ENCODE results near the gene PRKCA.

The PRKCA gene

DNA sequence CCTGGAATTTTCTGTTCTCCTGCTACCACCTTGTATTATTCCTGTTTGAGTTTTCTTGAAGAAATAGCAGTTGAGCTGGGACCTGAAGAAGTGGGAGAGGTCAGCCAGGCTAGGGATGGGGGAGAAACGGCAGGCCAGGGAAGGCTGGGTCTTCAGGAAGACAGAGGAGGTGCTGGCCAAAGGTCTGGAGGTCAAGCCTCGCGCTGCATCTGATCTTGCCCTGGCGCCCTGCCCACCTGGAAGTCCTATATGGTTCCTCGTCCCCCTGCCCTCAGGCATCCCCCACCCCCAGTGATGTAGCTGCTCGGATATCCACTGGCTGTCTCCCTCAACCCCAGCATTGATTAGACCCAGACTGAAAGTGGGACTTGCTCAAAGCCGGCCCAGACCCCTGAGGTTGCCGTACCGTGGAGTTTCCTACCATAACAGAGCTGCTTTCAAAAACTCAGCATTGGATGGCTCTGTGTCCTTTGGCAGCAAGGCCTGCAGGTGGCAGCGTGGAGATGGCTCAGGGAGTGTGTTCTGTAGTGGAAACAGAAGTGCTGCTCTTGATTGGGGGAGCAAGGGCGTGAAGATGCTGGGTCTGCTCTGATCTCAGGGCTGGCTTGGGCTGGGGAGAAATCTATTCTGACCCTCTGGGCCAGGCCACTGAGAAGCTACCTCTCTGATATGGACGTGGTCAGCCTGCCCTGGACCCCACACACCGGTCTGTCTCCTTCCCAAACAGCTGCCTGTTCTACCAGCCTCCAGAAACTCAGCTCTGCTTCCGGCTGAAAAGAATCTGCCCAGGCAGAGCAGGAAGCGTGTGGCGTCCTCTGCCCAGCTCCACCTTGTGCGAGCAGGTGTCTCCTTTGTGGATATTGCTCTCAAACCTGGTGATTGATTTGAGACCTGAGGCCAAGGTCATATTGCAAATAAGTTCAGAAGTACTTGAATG, 425.5 kb downstream of the PRKCA start:
- peak; percentile 29 for DNase-seq

DNA sequence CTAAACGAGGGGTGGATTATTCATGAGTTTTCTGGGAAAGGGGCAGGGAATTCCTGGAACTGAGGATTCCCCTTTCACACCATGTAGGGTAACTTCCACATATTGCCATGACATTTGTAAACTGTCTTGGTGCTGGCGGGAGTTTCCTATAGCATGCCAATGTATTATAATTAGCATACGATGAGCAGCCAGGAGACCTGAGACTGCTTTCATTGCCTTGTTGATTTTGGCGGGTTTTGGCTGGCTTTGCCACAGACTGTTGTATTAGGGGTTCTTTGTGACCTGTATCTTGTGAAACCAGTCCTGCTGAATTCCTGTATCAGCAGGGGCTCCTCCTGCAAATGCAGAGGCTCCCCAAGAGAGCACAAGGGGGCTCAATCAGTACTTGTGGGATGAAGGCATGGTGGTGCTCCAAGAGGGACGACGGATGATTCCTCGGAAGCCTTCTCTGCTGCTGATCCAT, 428.1 kb downstream of the PRKCA start:
- DNase-seq, result no peak

DNA sequence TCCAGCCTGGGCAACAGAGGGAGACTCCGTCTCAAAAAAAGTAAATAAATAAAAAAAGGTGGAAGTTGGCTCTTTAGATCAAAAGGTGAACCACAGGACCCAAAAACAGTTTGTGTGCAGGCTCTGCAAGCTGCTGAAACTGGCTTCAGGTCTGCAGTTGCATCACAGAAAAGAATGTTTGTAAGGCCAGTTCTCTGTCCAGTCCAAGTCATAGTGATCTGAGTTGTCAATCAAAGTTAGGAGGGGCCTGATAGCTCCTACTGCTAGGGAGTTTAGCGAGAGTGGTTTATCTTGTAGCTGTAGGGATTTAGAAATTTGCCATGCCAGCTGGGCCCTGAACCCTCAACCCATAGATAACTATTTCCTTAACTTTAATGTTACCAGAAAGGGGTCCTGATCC, 431.3 kb downstream of the PRKCA start:
- no peak for DNase-seq

DNA sequence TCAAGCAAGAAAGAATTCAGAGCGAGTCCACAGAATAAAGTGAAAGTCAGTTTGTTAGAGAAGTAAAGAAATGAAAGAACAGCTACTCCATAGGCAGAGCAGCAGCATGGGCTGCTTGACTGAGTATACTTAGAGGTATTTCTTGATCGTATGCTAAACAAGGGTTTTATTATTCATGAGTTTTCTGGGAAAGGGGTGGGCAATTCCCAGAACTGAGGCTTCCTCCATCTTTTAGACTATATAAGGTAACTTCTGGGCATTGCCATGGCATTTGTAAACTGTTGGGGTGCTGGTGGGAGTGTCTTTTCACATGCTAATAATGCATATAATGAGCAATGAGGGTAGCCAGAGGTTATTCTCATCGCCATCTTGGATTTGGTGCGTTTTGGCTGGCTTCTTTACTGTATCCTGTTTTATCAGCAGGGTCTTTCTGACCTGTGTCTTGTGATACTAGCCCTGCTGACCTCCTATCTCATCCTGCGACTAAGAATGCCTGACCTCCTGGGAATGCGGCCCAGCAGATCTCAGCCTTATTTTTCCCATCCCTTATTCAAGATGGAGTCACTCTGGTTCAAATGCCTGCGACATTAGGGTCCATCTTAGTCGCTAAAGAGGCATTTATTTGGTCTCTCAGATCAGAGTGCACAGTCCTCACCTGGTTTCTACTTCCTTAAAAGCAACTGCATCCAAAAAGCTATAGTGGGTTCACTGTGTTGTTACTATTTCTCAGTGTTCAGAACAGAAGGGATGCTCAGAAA, 432.0 kb downstream of the PRKCA start:
- DNase-seq, result no peak

DNA sequence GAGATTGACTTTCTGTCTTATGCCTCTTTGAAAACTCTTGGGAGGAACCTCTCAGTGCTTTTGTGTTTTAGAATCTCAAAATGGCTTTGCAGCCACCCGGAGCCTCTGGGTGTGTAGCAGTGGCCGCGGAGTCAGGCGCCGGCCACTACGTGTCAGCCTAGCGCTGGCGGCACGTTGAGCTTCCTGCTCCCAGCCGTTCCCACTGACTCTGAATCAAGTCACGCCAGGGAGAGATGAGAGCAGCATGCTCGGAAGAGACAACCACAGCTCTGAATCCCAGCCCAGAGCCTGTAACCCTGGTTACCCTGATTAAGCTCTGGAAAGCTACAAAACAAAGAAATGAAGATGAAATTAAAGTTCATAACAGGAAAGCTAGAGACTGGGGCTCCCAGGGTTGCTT, 435.1 kb downstream of the PRKCA start:
- DNase-seq, result no peak

DNA sequence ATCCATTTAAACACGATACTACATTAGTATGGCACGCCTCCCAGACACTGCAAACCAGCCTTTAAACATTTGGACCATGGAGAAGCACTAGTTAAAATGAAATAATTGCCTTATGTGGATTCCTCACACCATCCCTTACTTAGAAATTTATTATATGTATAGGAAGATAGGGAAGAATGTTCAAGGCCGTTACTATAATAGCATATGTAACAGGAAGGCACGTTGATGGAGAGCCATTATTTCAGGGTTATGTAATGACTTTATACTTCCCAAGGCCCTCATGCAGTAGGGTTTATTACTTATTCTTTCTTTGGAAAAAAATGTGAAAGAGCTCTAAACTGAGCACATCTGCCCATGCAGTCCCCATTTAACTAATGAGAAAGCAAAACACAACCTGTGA, 435.9 kb downstream of the PRKCA start:
- DNase-seq, result no peak

DNA sequence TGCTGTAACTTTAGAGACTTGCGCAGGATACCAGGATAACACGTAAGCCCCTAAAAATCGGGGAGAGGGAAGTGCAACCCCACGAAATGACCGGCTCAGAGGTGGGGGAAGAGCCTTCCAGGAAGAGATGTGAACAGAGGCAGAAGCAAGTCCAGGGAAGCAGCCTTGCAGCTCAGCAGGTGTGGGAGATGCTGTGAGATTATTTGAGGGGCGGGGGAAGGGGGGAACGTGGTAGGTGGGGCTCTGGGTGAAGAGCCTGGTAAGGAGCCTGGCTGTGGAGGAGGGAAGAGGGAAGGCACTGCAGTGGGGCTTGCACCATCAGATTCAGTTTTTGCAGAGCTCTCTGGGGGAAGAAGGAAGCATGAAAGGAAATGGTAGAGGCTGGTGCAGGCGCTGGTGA, 437.1 kb downstream of the PRKCA start:
- no peak for DNase-seq

DNA sequence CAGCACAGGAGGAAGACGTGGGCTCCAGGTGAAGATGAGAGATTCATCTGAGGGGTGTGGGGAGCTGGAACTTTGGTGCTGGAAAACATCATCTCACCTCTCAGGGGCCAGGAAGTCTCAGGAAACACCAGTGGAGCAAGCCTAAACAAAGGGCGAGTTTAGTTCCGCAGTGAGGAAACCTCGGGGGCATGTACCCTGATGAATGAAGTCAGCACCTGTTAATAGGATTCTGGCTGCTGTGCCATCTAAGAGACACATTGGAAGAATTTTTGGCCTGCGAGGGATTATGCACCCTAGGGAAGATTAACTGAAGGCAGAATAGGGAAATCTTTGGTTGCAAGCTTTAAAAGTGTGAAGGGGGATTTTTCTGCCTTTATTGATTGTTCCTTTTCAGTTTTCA, 437.8 kb downstream of the PRKCA start:
- no peak for DNase-seq

DNA sequence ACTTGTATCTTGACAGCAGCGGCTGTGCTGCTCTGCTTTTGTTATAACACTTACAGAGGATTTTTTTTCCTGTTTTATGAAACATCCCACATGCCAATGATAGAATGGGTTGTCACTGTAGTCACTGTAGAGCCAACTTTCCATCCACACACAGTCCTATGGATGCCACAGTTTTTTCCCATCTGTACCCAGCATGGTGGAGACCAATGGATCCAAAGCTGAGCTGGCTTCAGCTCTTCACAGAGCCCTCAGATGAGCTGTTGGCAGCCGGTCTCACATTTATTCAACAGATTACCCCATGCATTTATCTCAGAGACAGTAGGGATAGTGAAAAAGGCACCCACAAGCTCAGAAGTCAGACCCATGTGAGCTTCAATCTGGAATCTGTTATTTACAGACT, 441.1 kb downstream of the PRKCA start:
- DNase-seq, result no peak

DNA sequence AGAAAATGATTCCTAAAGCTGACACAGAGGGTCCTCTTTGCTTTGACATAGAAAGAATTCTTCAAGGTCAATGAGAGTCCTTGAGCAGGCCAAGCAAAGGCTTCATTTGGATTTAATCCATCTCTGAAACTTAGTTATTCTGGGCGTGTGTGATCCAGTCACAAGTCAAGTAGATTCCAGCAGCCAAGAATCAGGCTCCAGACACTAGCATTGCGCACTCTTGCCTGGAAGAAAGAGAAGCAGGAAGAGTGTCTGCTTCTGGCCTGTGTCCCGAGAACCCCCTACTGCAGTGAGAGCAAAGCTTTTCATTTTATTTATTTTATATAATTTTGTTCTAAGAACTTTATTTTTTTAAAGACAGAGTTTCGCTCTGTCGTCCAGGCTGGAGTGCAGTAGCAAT, 444.3 kb downstream of the PRKCA start:
- DNase-seq, result no peak

DNA sequence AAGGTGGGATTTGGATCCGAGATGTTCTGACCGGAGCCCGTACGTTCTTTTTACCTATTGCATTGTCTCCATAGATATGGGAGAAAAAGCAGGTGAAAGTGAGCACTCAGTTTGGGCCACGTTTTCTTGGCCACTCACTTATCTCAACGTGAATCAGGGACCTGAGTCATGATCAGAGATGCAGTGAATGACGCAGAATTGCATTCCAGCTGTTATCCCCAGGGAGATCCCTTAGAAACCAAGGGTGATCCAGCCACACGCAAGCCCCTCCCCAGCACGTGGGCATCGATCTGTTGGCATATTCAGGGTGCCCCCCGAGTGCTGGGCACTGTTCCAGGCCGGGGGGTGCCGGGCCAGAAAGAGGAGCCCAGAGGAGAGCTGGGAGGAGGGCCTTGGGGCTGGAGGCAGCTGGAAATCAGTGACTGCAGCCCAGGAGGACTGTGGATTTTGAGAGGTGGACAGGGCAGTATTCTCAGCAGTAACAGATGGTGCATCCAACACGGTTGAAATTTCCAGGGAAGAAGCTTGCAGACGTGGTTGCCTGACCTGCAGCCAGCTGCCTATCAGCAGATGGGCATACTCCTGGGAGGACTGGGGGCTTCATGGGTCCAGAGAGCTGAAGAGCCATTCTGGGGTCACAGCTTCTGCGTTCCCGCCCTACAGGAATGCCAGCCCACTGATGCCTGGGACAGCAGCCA, 445.3 kb downstream of the PRKCA start:
- no peak for DNase-seq

DNA sequence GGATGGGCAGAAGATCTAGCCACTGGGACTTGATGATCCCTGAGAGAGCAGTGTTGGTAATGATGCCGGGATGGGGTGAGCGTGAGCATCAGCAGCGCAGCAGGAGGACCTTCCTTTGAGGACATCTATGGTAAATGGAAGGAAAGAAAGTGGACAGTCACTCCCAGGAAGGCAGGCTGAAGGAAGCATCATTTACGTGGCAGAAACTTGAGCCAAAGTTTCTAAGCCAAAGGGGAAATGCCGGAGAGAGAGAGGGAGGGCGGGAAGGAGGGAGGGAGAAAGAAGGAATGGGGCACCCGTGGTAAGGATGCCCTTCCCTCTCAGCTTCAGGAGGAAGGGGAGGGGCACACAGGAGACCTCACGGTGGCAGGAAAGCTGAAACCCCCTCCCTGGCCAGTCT, 446.2 kb downstream of the PRKCA start:
- DNase-seq, result no peak

DNA sequence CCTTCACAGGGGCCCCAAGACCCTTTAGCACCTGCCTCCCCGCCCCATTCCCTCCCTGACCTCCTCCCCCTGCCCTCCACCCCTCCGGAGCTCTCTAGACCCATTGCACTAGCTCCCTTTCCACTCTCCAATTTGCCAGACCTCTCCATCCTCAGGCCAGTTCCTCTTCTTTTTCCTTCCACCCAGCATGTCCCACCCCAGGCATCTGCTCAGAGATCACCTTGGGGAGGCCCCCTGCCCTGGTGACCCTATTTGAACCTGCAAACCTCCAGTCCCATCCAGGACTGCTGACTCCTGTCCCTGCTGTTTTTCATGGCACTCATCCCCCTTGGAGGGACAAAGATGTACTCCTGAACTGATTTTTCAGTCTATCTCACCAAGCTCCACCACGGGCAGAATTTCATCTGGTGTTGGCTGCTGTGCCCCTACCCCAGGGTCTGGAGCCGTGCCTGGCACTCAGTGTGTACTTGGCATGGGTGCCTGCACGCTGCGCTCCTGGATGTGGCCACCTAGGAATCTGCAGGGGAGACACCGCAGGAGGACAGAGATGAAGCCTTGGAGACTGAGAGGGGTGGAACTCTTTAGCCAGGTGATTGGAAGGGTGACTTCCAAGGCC, 446.9 kb downstream of the PRKCA start:
- DNase-seq, result no peak

DNA sequence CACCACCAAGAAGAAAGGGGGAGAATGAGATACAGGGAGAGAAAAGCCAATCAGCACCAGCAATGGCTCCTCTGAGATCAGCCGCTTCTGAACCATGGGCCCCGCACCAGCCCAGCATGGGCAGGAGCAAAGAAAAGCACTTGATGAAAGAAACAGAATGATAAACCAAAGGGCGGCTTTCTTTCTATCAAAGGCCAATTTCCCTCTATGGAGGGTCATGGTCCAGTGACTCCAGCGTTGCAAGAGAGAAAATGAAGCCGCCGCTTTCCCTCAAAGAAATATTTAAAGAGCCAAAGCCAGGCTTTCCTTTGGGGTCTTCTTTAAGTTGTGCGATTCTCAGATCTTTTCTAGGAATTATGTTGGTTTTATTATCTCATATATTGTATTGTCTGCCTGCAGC, 447.7 kb downstream of the PRKCA start:
- DNase-seq, result no peak

DNA sequence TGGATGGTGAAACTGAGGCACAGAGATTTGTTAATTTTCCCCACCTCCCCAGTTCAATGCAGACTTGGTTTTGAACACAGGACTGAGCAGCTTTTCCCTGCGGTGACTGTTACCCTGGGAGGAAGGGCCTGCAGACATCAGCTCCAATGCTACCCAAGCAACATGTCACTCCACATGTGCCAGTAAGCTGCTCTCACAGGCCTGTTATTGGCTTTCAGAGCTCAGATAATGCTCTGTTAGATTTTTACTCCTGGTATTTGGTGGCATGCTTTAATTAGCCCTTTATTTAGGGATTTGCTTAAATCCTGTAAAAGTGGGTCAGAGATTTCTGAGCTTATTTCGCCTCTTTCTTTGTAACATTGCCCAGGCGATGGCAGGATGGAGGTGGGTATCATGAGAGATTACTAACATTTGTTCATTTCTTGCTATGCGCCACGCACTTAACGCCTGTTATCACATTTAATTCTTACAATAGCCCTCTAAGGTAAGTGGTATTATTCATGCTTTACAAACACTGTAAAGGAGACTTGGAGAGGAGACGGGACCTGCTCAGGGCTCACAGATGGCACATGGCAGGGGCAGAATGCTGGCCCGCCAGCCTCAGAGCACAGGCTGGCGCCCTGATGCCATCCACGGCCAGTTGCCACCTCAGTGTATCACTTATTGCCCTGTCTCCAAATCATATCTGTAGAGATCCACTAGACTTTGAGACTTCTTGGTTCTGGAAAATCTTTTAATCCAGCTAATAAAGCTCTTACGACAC, 448.5 kb downstream of the PRKCA start:
- no peak for DNase-seq

DNA sequence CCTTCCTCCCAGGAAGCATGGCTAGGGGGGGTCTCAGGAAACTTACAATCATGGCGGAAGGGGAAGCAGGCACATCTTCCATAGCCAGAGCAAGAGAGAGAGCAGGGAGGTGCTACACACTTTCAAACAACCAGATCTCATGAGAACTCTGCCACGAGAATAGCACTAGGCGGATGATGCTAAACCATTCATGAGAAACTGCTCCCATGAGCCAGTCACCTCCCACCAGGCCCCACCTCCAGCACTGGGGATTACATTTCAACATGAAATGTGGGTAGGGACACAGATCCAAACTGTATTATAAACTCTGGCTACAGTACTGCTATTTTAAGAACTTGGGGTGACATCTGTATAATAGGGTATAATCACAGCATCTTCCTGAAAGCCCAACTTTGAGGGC, 449.4 kb downstream of the PRKCA start:
- no peak for DNase-seq

DNA sequence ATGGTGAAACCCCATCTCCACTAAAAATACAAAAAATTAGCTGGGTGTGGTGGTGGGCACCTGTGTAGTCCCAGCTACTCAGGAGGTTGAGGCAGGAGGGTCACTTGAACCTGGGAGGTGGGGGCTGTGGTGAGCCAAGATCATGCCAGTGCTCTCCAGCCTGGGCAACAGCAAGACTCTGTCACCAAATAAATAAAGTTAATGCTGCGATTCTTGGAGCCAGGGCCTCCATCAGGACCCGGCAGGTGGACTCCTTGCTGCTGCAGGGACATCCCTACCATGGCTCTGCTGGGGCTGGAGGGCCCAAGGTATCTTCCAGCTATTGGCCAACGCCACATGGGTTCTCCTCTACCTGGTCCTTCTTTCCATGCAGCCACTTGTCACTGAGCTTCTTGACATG, 450.0 kb downstream of the PRKCA start:
- DNase-seq, result no peak

DNA sequence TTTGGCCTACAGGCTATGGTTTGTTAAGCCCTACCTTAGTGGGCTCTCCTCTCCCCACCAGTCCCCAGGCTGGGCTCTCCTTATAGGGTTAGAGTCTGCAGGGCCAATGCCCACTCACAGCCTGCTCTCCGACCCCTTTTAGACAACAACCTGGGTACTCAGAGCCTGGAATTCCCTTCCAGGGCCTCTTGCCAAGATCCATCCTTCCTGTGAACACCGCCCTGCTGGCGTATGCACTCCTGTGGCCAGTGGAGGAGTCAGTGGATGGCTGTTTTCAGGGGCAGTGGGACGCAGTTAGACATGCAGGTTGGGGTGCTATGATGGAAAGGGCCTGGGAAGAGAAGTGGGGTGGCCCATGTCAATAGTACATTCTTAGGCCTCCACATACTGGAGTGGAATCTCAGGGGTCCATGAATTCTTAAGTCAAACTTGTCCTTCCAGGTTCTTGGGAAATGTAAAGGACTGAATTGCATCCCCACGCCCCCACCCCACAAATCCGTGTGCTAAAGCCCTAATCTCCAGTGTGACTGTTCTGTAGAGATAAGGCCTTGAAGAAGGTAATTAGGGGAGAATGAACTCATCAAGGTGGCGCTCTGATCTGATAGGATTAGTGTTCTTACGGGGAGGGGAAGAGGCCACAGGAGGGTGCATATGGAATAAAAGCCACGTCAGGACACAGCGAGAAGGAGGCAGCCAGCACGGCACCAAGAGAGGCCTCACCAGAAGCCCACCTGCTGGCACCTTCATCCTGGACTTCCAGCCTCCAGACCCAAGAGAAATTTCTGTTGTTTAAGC, 450.9 kb downstream of the PRKCA start:
- DNase-seq, result no peak

DNA sequence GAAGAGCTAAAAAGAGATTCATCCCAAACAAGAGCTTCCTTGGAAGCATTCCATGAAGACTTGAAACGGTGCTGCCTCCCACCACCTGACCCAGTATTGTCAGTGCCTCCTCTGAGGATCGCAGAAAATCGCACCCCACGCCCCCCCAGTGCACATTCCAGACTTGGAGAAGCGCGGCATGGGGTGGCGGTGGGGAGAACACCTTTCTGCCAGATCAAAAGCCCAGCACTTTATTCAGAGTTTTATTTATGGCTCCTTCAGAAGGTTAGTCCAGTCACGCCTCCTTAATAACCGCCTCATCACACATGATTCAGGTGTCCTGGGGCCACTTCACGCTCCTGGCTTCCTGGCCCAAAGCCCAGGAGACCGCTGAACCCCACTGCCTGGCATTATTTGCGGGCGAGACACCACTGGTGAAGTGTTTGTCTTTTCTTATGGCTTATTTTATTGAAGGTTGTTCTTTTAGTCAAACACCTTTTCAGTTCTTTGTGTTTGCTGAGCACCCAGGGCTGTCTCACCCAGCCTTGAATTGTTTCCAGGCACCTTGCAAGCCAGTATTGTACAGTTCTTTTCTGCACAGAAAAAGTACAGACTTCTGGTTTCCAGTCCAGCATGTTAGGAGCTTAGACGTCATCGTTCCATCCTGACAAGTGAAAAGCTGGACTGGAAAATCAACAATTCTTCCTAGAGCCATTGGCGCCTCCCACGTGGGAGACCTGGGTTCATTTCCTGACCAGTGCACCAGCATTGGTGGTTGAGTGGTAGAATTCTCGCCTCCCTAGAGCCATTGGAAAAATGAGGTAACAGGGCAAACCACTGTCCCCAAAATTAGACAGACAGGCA, 452.9 kb downstream of the PRKCA start:
- DNase-seq, result peak; percentile 70

DNA sequence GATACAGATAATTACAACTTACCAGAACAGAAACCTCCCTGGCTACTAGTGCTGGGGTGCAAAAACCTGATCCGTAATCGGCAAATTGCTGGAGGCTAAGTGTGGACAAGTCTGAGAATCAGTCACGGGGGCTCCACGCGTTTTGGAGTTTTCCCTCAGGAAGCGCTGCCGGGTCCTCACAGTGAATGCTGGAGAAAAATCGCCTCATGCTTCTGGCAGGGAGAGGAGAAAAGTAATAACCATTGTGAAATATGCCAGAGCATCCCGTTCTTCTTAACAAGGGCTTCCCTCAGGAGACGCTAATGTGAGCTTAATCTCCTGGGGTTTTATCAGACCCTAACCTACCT, 453.5 kb downstream of the PRKCA start:
- no peak for DNase-seq

DNA sequence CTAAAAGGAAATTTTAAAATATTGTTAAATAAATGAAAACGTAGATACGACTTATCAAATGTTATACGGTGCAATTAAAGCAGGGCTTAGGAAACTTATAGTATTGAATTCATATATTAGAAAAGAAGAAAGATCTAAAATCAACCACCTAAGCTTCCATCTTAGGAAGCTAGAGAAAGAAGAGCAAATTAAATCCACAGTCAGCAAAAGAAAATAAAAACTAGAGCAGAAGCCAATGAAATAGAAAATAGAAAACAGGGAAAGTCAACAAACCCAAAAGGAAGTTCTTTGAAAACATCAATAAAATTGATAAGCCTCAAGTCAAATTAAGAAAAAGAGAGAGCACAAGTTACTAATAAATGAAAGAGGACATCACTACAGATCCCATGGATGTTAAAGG, 457.9 kb downstream of the PRKCA start:
- DNase-seq, result no peak
